Measurements from ENCODE around the gene ASTL. TPM values are rescaled to one million over a fixed set of nuclear protein-coding genes. Genes with fewer than 3 reads are reported as not detected.

The ASTL gene
- total RNA-seq, 1 experiment from 2014 or later: 0.23 TPM

- Histone ChIP-seq H3K27me3 (replicated peaks; ENCODE audit: control insufficient read depth, insufficient read depth, low read length) (no peaks in the 10 kb centered on the region), H3K4me3 (ENCODE audit: low read depth, low read length) (no peak overlapping the region), H3K9me3 (no peaks in the 10 kb centered on the region), H3K4me1 (peaks cover 10% of the 10 kb centered on the region), H3K36me3 (ENCODE audit: control insufficient read depth, insufficient read depth, low read length) (no peaks in the 10 kb centered on the region)
- no TSS peak for BruUV-seq (replicated peaks)
- intact Hi-C loops (cut with micrococcal nuclease; ENCODE audit: unreplicated experiment): no loop called here
- Mint-ChIP-seq H3K9me3 (ENCODE audit: unreplicated experiment) (no peaks in the 10 kb centered on the region), H3K4me3 (ENCODE audit: unreplicated experiment) (no peak overlapping the region), H3K4me1 (ENCODE audit: low read depth, unreplicated experiment) (peaks cover 5% of the 10 kb centered on the region), H3K36me3 (ENCODE audit: insufficient read depth, unreplicated experiment) (no peaks in the 10 kb centered on the region), H3K27ac (ENCODE audit: unreplicated experiment) (no peak overlapping the region), H3K27me3 (ENCODE audit: insufficient read depth, unreplicated experiment) (peaks cover 25% of the 10 kb centered on the region)
- no peak for TF ChIP-seq CTCF (IDR thresholded peaks at IDR 0.05; ENCODE audit: insufficient read depth in 1 of 2, low read depth in 1 of 2, low read length in 1 of 2, severe bottlenecking in 1 of 2, unreplicated experiment in 1 of 2)
- no peak for DNase-seq
- CTCF ChIA-PET: no interaction called here
- POLR2A ChIA-PET: no interaction called here
Measured at GRCh38 chr2:96121414-96121813, 16.9 kb downstream of the ASTL start.

DNA sequence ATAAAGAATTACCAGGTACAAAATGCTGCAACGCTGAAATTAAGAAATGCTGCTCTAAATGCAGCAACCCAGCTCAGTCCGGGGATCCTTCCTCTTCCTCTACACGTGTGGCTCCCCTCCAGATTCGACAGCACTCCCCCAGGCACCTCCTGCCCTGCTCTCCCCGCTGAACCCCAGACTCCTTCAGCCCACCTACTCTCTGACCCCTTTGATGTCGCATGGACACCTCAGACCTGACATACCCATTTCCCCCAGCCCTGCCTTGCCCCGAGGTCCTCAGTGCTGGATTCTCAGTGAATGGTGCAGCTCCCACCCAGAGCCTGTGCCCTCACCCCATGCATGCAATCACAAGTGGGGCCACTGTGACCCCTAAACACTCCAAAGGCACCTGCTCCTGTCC is 17.3 kb downstream of the ASTL start:
- no TSS peak for BruUV-seq (replicated peaks)
- Mint-ChIP-seq H3K4me1 (ENCODE audit: low read depth, unreplicated experiment) (peaks cover 5% of the 10 kb centered on the region), H3K4me3 (ENCODE audit: unreplicated experiment) (no peak overlapping the region), H3K27me3 (ENCODE audit: insufficient read depth, unreplicated experiment) (peaks cover 25% of the 10 kb centered on the region), H3K36me3 (ENCODE audit: insufficient read depth, unreplicated experiment) (no peaks in the 10 kb centered on the region), H3K27ac (ENCODE audit: unreplicated experiment) (no peak overlapping the region), H3K9me3 (ENCODE audit: unreplicated experiment) (no peaks in the 10 kb centered on the region)
- Histone ChIP-seq H3K4me3 (ENCODE audit: low read depth, low read length) (no peak overlapping the region), H3K36me3 (ENCODE audit: control insufficient read depth, insufficient read depth, low read length) (no peaks in the 10 kb centered on the region), H3K9me3 (no peaks in the 10 kb centered on the region), H3K4me1 (peaks cover 14% of the 10 kb centered on the region), H3K27me3 (replicated peaks; ENCODE audit: control insufficient read depth, insufficient read depth, low read length) (no peaks in the 10 kb centered on the region)
- ChIA-PET POLR2A (no interaction called here), CTCF (interaction anchor here (1.6 kb wide), 1 partner anchor 53 kb away, joined by 4 read pairs; no protein-coding TSS in a partner anchor)
- DNase-seq: no peak
- intact Hi-C loops (cut with micrococcal nuclease; ENCODE audit: unreplicated experiment): no loop called here
- TF ChIP-seq CTCF (IDR thresholded peaks at IDR 0.05; ENCODE audit: insufficient read depth in 1 of 2, low read depth in 1 of 2, low read length in 1 of 2, severe bottlenecking in 1 of 2, unreplicated experiment in 1 of 2): no peak

DNA sequence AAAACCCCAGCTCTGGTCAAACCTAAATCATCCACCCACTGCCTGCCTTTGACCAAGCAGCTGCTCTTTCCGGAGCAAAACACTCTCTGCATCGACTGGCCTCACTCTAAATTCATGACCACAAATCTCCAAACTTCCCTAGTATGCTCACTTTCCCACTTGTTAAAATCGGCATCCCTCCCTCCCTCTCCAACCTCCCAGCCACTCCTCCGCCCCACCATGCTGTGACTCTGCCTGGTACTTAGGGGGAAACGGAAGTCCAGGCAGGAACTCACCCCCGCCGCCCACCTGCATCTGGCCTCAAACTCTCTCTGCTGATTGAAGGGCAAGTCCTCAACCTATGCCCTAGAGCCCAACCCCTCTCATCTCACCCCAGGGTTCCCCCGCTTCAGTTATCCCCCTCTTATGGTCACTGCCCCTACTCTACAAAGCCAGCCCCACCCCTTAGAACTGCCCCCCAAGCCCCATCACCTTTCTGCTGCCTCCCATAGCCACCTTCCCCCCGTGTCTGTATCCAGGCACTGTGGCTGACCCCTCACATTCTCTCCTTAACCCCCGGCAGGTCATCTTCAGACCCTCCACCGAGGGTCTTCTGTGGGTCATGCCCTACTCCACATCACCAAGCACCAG is 18.1 kb downstream of the ASTL start:
- Mint-ChIP-seq H3K27me3 (ENCODE audit: insufficient read depth, unreplicated experiment) (peaks cover 28% of the 10 kb centered on the region), H3K4me3 (ENCODE audit: unreplicated experiment) (no peak overlapping the region), H3K36me3 (ENCODE audit: insufficient read depth, unreplicated experiment) (no peaks in the 10 kb centered on the region), H3K27ac (ENCODE audit: unreplicated experiment) (no peak overlapping the region), H3K9me3 (ENCODE audit: unreplicated experiment) (no peaks in the 10 kb centered on the region), H3K4me1 (ENCODE audit: low read depth, unreplicated experiment) (peaks cover 5% of the 10 kb centered on the region)
- no TSS peak for BruUV-seq (replicated peaks)
- no peak for TF ChIP-seq CTCF (IDR thresholded peaks at IDR 0.05; ENCODE audit: insufficient read depth in 1 of 2, low read depth in 1 of 2, low read length in 1 of 2, severe bottlenecking in 1 of 2, unreplicated experiment in 1 of 2)
- Histone ChIP-seq H3K4me3 (ENCODE audit: low read depth, low read length) (no peak overlapping the region), H3K27me3 (replicated peaks; ENCODE audit: control insufficient read depth, insufficient read depth, low read length) (no peaks in the 10 kb centered on the region), H3K36me3 (ENCODE audit: control insufficient read depth, insufficient read depth, low read length) (no peaks in the 10 kb centered on the region), H3K4me1 (peaks cover 14% of the 10 kb centered on the region), H3K9me3 (no peaks in the 10 kb centered on the region)
- ChIA-PET CTCF (interaction anchor here (1.6 kb wide), 1 partner anchor 54 kb away, joined by 4 read pairs; no protein-coding TSS in a partner anchor), POLR2A (no interaction called here)
- intact Hi-C loops (cut with micrococcal nuclease; ENCODE audit: unreplicated experiment): no loop called here
- DNase-seq: no peak
